ENCODE results near the gene ZNF414.

The ZNF414 gene

DNA sequence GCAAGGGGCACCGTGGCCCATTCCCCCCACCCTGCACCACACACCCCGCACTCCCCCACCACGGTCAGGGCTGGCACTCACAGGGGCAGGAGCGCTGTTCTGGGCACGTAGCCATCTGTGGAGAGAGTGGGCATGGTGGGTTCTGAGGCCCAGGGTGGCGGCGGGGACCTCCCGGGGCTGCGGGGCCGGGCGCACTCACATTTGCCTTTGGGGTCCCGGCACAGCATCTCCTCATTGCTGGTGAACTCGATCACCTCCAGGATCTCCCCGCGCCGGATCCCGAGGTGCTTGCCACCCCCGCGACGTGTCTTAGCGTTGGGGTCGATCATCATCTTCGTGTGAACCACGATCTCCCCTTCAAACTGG lies 23.6 kb downstream of the ZNF414 start:
- no peak for DNase-seq (ENCODE audit: low read depth)

DNA sequence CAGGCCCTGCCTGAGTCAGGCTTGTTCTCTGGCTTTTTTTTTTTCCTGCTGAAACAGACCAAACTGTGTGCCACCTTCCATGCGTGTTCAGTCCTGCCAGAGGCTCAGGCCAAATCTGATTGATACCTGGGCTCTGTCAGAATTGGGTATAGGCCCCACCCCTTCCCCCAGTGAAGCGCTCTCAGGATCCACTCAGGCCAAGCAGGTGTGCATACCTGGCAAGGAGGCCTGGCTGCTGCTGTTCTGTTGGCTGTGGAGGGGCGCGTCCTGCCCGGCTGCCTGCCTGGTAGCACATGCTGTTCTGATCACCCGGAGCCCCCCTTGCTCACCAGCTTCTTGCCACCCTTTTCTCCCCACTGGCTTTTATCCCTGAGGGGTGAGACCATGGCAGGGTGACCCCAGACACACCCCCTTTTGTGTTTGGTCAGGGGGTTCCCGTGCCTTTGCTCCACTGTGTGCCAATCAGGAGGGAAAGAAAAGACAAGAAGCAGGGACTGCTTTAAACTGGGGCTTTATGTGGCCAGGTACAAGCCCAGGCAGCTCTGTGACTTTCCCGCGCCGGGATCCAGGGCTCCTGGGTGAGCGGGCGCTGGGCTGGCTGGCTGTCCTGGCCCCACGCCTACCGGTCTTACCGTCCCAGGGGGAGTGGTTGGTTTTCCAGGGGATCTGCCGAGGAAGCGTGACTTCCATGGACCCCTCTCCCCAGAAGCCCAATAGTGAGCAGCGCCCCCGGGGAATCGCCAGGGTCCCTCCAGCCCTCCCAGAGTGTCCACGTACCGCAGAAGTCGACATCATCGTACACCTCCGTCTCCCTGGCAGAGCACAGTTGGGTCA lies 24.2 kb downstream of the ZNF414 start:
- no peak for DNase-seq (ENCODE audit: low read depth)

DNA sequence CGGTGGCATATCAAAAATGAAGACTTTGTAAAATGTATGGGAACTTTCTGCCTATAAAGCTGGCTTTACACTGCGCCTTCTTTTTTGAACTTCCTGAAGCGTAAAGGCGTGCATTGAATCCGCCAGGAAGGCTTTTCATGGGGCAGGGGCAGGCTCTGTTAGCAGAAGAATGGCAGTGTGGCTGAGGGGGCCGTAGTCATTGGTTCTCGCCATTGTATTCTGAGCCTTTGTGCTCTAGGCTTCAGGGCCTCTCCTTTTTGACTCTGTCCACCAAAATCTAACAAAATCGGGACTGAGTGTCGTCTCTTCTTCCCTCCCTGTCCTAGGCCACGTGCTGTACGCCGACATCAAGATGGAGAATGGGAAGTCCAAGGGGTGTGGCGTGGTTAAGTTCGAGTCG lies 25.6 kb downstream of the ZNF414 start:
- DNase-seq (ENCODE audit: low read depth) = no peak

DNA sequence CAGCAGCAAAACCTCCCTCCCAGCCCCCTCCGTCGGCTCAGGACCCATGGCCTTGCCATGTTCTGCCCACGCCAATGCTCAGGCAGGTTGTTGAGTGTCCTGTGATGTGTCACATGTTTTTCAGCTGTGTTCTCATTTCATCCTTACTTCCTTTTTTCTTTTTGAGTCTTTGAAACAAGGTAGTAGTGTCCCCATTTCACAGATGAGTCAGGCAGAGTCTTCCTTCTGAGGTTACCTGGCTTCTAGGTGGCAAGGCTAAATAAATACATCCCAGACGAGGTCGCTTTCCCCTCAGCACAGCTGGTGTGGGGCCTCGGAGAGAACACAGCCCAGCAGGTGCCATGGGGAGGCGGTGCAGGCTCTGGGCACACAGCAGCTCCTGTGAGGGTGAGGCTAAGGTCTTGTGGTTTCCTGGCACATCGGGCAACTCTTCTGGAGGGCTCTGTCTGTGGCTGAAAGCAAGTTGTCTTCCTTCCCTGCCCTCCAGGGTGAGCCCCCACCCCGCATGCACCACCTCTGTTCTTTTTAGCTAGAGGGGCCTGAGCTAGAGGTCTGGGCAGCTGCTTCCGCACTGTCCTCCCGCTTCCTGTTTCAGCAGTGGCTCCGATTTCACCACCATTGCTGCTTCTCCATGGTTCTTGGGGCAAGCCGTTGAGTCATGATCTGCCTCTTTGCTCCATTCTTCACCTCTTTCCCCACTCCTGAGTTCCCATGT lies 26.7 kb downstream of the ZNF414 start:
- no peak for DNase-seq (ENCODE audit: low read depth)

DNA sequence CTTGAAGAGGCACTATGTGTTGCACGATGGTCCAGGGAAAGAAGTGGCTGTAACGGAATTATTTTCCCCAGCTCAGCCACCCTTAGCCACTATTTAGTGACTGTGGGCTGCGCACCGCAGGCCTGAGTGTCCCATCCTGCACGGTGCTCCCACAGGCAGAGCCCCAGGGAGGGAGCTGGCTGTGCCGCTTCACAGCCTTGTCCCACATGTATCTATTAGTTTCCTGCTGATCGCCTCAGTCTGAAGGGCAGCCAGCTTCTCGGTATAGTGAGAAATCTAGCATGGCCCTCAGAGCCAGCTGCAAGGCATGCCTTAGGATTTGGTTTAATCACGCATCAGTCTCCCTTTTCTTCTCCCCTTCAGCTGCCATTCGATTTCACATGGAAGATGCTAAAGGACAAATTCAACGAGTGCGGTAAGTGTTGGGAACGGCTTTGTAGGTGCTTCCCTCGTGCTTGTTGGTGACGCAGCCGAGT lies 27.3 kb downstream of the ZNF414 start:
- DNase-seq (ENCODE audit: low read depth) = no peak

DNA sequence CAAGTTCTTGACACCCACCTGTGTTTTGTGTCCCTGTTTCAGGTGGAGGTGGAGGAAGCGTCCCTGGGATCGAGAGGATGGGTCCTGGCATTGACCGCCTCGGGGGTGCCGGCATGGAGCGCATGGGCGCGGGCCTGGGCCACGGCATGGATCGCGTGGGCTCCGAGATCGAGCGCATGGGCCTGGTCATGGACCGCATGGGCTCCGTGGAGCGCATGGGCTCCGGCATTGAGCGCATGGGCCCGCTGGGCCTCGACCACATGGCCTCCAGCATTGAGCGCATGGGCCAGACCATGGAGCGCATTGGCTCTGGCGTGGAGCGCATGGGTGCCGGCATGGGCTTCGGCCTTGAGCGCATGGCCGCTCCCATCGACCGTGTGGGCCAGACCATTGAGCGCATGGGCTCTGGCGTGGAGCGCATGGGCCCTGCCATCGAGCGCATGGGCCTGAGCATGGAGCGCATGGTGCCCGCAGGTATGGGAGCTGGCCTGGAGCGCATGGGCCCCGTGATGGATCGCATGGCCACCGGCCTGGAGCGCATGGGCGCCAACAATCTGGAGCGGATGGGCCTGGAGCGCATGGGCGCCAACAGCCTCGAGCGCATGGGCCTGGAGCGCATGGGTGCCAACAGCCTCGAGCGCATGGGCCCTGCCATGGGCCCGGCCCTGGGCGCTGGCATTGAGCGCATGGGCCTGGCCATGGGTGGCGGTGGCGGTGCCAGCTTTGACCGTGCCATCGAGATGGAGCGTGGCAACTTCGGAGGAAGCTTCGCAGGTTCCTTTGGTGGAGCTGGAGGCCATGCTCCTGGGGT lies 28.2 kb downstream of the ZNF414 start:
- DNase-seq (ENCODE audit: low read depth) = no peak

DNA sequence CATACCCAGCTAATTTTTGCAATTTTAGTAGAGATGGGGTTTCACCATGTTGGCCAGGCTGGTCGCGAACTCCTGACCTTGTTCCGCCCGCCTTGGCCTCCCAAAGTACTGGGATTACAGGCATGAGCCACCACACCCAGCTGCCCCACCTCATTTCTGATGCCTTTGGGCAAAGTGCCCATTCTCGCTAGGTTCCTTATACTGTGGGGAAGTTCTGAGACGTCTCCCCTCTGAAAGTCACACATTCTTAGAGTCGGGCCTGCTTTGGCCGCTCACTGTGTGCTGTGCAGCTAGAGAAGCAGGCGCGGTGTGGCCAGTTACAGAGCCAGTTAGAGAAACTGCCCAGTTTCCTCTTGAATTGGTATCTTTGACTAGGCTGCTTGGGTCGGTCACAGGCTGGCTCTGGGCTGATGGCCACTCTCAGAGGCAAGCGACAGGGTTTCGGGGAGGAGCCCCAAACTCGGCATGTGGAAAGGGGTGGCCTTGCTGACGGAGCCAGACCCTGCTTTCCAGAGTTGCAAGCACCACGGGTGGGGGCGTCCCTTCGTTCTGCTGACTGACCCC lies 29.6 kb downstream of the ZNF414 start:
- no peak for DNase-seq (ENCODE audit: low read depth)

DNA sequence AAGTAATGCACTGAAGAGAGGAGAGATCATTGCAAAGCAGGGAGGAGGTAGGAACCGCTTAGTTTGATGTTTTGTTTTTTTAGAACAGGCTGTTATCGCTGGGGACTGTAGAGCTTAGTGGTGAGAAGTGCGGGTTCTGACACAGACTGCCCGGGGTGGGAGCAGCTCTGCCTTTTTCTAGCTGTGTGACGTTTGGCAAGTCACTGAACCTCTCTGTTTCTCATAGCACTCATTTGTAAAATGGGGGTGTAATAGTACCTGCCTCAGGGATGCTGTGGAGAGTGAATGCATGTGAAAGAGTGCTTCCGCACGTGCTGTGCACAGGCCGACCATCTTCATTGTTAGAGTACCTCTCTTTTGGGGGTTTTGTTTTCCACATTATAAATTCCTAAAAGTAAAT lies 30.8 kb downstream of the ZNF414 start:
- DNase-seq (ENCODE audit: low read depth) = no peak

DNA sequence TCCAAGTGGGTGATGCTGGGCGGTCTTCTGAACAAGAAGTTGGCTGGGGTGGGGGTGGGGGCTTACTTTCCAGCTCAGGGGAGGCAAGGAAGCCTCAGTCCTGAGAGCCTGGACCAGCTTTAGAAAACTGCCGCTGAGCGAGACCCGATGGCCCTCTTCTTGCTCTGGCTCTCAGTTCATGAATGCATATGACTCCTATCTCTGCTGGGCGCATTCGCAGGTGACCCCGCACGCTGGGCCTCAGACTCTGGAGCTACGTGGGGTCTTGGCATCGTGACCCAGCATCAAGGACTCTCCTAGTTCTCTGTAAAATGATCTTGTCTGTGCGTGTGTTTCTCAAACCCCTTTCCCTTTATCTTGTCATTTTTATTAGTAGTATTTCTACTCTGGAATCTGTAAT lies 31.3 kb downstream of the ZNF414 start:
- no peak for DNase-seq (ENCODE audit: low read depth)

DNA sequence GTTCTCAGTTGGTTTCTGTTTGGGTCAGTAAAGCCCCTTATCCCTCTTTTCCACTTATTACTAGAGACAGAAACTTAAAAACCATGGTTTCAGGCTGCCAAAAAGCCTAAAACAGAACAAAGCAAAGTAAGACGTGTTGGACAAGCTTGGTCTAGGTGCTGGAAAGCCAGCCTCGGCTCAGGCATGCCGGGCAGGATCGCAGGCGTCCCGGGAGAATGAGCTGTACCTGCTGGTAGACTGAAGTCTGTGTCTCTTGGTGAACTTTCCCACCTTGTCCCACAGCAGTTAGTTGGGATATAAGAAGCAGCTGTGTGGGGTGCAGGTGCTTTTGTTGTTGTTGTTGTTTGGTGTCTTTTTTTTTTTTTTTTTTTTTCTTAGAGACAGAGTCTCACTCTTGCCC lies 32.4 kb downstream of the ZNF414 start:
- no peak for DNase-seq (ENCODE audit: low read depth)

DNA sequence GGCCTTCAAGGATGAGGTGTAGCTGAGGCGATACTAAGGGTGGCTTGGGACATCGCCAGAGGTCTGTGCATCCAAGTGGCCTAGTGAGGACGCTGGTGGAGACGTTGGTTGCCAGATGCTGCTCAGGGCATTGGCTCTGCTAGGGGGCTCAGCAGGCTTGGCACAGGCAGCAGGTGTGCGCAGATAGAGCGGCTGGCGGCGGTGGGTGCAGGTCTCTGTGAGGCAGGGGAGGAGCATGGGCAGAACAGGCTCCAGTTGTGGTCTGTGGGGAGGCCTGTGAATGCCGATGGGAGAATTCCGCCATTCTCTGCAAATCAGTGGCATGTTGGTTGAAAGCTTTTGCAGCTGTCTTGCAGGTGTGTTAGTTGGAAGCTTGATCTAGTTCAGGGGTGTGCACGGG lies 32.8 kb downstream of the ZNF414 start:
- no peak for DNase-seq (ENCODE audit: low read depth)

DNA sequence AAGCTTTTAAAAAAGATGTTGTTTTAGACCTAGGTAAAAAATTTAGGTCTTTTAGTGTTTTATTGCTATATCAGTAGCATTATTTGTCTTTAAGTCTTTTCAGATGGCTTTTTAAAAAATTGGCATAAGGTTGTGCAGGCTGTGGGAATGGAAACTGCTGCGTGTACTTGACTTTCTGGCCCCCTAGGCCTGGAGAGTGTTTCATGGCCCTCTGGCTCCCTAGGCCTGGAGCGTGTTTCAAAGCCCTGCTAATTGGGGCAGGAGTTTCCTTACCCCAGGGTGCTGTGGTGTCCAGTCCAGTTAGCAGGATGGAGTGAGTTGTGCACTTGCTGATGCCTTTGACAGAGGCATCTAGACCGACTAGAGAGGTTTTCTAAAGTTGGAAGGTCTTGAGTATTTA lies 35.4 kb downstream of the ZNF414 start:
- DNase-seq (ENCODE audit: low read depth) = no peak

DNA sequence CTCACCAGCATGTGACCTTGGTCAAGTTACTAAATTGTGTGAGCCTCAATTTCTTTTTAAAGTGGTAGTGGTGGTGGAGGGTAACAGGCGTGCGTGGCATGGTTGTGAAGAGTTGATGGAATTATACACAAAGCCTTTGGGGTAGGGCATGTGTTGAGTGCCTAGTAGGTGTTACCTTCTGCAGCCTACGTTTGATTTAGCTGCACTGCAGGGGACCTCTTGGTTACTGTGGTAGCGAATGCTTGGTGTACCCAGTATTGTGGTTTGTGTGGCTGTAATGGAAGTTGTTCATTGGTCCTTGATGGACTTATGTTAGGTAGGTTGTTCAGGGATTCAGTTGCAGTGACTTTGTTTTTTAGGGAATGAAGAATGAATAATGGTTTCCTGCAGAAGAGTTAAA lies 36.1 kb downstream of the ZNF414 start:
- DNase-seq (ENCODE audit: low read depth) = no peak

DNA sequence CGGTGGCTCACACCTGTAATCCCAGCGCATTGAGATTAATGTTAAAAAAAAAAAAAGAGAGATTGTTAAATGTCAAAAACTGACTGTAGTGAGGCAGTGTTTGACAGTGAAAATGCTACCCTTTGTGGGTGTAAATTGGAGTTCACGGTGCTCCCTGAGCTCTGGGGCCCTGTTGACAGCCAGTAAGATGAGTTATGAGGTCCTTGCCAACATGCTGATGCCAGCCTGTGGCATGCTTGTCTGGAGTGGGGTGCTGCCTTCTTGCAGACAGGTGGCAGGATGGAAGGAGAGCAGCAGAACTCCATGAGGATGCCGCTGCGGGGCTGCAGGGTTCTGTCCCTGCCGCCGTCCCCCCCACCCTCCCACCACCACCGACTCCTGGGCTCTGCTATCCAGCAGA lies 37.4 kb downstream of the ZNF414 start:
- DNase-seq (ENCODE audit: low read depth) = no peak

DNA sequence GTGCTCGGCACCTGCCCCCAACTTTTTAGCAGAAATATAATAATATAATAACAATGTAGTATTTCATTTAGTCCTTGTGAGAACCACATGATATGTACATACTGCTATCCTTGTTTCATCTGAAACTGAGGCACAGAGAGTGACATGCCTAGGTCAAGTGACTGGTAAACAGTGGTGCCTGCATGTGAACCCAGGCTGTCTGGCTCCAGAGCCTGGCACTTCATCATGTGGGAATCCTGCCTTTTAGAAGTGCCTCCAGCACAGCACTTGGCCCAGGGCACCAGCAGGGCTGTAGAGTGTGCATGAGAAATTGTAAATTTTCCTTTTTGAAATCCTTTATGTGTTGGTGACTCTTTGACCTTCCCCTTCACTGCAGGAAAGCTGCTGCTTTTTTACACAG lies 39.0 kb downstream of the ZNF414 start:
- no peak for DNase-seq (ENCODE audit: low read depth)

DNA sequence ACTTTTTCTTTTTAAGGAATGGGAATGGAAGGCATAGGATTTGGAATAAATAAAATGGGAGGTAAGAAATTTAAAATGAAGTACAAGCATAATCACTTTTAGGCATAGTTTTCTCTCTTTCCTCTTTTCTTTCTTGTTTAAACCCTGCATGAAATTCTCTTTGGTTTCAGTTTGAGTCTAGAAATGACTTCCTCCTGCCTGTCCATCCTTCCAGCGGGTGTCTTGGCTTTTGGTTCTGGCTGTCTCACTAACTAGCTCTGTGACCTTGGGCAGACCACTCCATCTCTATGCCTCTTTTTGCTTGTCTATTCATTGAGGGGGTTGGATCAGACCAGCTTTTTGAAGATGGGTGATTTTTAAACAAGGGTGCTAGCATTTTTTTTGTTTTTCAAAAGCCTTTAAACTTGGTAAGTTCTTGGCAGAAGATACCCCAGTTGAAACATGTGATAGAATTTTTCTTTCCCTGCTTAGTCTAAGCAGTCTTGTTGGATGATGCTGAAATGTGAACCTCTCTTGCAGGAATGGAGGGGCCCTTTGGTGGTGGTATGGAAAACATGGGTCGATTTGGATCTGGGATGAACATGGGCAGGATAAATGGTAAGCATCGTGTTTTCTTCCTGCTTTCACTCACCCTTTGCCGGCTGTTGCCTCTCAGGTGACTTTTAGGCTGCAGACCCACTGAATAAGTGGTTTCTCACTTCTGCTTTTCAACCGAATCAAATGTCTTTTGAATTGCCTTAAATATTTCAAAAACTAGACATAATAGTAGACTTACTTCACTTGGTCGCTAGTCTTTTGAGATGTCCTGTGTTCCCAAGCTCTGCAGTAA lies 40.1 kb downstream of the ZNF414 start:
- DNase-seq (ENCODE audit: low read depth) = no peak

DNA sequence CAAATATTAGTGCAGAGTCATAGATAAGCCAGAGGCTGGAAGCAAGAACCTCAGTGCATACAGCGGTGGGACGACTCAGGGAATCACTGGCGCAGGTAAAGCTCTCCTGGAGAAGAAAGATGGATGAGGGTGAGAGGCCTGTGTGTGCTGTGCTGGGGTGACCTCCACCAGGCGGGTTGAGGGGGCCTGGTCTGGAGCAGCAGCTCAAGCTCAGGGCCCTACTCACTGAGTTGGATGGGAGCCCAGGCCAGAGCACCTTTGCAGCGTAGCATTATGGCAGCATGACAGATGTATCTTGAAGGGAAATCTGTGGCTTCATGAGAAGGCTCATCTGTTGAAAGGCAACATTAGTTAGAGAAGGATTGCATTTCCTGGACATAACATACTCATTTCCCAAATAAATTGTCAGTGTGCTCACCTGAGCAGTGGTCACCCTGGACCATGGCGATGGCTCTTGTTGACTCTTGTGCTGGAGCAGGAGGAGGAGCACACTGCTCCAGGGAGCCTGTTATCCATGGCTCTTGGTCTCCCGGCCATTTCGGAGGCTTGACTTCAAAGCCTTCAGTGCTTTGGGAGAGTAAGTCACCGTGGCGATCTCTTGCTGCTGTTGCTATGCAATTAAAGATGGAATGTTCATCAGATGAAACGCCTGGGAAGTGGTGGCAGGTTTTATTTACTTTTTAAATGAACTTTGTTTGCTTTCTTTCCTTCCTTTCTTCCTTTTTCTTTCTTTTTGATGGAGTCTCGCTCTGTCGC lies 44.2 kb downstream of the ZNF414 start:
- DNase-seq (ENCODE audit: low read depth) = no peak

DNA sequence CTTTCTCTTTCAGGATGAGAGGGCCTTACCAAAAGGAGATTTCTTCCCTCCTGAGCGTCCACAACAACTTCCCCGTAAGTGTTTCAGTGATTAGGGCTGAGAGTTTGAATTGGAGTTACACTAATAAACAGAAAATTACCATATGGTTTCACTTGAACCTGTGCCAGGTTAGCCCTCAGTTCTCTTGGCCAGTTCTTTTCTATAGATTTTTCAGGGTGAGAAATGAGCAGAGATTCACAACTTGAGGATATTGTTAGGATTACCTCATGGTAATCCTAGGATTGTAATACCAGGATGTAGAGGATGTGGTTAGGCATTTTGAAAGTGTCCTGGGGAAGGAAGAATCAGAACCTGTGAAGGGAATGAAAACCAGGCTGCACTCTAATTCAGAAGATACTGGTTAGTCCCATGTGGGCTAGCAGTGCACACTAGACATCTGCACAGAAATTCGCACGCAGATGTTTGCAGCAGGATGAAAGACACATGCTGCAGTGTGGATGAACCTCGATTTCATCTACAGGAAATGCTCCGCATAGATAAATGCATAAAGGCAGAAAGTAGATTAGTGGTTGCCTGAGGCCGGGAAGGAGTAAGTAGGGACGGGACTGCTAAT lies 45.1 kb downstream of the ZNF414 start:
- no peak for DNase-seq (ENCODE audit: low read depth)

DNA sequence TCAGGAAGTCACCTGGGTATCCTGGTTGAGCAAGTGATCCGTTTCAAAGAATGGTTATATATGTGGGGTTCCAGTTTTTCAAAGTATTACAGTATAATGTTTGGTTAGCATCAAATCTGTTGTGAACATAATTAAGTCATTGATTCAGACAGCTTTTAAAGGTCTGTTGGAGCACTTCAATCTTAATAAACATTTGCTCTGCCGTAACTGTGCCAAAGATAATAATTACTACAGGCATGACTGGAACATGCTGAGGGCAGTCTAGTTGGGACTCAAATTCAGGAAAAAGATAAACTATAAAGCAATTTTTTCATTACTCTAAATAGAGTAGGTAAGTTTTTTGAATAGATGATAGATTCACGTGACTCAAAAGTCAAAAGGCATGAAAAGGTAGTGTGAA lies 45.8 kb downstream of the ZNF414 start:
- DNase-seq (ENCODE audit: low read depth) = no peak

DNA sequence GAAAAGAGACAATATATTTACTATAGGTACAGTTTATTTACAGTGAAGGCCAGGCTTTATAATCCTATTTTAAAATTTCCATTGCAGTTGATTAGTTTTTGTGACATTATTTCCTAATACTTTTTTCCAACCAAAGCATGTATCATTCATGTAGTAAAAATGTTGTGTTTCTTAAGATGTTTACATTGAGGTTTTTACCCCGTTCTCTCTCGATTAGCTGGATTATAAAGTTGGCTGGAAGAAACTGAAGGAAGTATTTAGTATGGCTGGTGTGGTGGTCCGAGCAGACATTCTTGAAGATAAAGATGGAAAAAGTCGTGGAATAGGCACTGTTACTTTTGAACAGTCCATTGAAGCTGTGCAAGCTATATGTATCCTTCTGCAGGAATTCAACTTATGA lies 47.9 kb downstream of the ZNF414 start:
- no peak for DNase-seq (ENCODE audit: low read depth)
